ENCODE data around the gene ARHGEF39.

Gene ARHGEF39

DNA sequence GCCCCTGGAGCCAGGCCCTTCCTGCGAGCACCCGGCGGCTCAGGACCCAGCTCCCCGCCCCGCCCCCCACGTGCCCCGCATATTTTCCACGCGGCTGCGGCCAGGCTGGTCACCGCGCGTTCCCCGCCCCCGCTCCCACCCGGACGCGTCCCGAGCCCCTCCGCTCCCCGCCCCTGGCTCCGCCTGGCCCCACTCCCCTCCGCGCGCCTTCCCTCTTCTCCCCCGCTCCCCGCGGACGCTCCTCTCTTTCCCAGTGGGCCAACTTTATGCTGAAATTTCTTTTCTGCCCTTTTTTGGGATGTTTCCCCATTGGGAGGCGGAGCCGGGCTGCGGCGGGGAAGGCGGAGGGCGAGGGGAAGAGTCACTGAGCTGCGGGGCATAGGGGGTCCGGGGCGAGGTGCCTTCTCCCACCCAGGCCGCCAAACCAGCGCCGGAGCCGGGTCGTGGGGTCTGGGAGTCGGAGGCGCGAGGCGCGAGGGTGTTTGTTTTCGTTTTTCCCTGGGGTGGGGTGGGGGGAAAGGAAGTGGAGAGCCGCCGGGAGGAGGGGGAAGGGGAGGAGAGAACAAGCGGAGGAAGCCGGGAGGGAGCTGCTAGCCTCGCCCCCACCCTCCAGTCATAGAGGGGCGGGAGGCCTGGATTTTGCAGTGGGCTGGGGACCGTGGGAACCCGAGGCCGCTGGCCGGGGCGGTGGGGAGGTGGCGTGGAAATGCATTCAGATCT, 25.8 kb upstream of the ARHGEF39 start:
- peak; percentile 64 for DNase-seq (ENCODE audit: low read depth)
- H3K4me3 ChIP-seq (ENCODE audit: low read depth, low read length), result peak overlapping the region; percentile 49
- TF ChIP-seq POLR2A (IDR thresholded peaks at IDR 0.05; ENCODE audit: extremely low read depth, insufficient read length) (no peak), MYC (IDR thresholded peaks at IDR 0.05; ENCODE audit: low read depth, low read length) (no peak)
- TF ChIP-seq, protein P1, sequence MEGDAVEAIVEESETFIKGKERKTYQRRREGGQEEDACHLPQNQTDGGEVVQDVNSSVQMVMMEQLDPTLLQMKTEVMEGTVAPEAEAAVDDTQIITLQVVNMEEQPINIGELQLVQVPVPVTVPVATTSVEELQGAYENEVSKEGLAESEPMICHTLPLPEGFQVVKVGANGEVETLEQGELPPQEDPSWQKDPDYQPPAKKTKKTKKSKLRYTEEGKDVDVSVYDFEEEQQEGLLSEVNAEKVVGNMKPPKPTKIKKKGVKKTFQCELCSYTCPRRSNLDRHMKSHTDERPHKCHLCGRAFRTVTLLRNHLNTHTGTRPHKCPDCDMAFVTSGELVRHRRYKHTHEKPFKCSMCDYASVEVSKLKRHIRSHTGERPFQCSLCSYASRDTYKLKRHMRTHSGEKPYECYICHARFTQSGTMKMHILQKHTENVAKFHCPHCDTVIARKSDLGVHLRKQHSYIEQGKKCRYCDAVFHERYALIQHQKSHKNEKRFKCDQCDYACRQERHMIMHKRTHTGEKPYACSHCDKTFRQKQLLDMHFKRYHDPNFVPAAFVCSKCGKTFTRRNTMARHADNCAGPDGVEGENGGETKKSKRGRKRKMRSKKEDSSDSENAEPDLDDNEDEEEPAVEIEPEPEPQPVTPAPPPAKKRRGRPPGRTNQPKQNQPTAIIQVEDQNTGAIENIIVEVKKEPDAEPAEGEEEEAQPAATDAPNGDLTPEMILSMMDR (IDR thresholded peaks at IDR 0.05; ENCODE audit: low read depth, low read length), result no peak
- TF ChIP-seq, protein P2, sequence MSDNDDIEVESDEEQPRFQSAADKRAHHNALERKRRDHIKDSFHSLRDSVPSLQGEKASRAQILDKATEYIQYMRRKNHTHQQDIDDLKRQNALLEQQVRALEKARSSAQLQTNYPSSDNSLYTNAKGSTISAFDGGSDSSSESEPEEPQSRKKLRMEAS (IDR thresholded peaks at IDR 0.05; ENCODE audit: low read depth, low read length), result no peak

DNA sequence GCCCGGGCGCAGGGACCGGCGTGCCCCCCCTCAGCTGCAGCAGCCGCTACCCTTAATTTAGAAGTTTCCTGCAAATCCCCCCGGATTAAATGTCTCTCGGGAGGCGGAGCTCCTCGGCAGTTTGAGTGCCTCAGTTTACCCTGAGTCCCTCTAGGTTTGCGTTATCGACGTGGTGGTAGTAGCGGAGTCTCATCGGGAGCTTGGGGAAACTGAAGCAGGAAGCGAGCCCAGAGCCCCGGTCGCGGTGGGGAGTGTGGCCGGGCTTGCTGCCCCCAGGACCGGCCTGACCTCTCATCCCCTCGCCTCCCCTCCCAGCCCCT, 25.3 kb upstream of the ARHGEF39 start:
- peak; percentile 25 for DNase-seq (ENCODE audit: low read depth)
- no peak for TF ChIP-seq MYC (IDR thresholded peaks at IDR 0.05; ENCODE audit: low read depth, low read length)
- TF ChIP-seq, protein P2 (IDR thresholded peaks at IDR 0.05; ENCODE audit: low read depth, low read length), result no peak
- TF ChIP-seq, protein P1 (IDR thresholded peaks at IDR 0.05; ENCODE audit: low read depth, low read length), result no peak
- no peak for TF ChIP-seq POLR2A (IDR thresholded peaks at IDR 0.05; ENCODE audit: extremely low read depth, insufficient read length)
- H3K4me3 ChIP-seq (ENCODE audit: low read depth, low read length), result peak overlapping the region; percentile 44

DNA sequence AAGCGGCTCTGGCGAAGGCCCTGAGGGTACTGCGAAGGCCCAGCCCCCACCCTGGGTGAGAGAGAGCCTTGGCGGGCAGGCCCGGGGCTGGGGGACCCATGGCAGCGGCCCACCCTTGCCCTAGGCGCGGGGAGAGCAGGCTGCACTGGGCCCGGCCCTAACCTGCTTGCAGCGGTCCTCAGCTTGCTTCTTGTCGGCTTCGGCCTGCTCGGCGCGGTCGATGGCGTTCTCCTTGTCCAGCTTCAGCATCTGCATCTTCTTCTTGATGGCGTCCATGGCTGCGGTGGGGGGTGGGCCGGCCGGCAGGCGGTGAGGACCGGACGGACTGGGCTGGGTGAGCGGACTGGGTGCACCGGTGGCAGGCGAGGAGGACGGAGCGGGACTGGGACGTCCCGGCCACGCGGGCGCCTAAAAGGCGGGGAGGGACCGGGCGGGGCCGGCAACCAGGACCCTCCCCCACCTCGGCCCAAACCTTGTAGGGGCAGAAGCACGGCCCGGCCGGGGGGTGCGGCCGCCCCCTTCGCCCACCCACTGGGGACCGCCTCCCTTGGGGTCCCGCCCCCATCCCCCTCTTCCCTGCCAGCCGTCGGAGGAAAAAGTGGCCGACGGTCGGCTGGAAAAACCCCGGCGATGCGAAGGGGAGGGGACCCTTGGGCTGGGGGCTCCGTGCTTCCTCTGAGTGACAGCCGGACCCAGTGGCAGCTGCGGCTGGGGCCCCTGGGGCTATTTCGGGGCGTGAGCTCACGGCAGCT, 24.7 kb upstream of the ARHGEF39 start, which contains the start of gene TPM2:
TPM2 (minus strand) TSS at position 384 of the 752 bp plus-strand sequence; CDS start at position 276, 108 bp downstream.
- DNase-seq (ENCODE audit: low read depth), result no peak
- no peak for TF ChIP-seq MYC (IDR thresholded peaks at IDR 0.05; ENCODE audit: low read depth, low read length)
- no peak for TF ChIP-seq POLR2A (IDR thresholded peaks at IDR 0.05; ENCODE audit: extremely low read depth, insufficient read length)
- TF ChIP-seq, protein P2 (IDR thresholded peaks at IDR 0.05; ENCODE audit: low read depth, low read length), result no peak
- TF ChIP-seq, protein P1 (IDR thresholded peaks at IDR 0.05; ENCODE audit: low read depth, low read length), result no peak

DNA sequence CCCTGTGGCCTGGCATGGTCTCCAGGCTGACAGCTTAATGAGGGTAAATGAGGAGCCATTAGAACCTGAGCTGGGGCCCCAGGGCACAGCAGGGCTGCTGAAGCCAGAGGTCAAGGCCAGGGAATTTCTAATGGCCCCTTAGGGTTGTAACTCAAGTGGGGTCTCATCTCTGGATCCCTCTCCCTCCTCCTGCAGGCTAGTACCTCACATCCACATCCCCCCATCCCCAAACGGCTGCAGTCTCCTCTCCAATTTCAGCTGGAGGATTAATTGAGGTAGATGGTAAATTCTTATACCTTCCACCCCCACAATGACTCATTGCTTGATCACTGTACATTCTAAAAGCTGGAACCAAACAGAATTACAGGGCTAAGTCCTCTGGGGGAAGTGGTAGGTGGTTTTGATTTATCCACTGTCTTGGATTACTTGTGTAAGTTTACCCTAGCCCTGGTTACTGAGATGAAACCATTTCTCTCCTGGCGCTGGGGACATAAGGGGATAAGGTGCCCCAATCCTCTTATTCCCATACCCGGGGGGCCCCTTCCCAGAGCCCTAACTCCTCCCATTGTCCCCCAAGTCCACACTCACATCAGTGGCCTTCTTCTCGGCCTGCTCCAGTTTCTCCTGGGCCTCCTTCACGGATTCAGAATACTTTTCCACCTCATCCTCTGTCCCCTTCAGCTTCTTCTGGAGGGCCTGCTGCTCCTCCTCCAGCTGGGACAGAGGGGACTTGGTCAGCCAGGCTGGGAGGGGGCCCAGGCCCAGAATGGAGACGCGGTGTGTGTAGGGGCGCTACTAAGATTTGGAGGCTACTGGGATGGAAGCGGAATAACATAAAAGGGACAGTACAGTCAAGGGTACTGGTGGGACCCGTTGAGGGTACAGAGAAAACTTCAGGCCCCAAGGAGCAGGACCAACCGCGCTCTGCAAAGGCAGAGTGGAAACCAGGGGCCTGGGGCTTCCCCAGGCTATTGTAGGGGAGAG, 23.9 kb upstream of the ARHGEF39 start:
- peak; percentile 51 for DNase-seq (ENCODE audit: low read depth)
- TF ChIP-seq, protein P2 (IDR thresholded peaks at IDR 0.05; ENCODE audit: low read depth, low read length), result no peak
- TF ChIP-seq, protein P1 (IDR thresholded peaks at IDR 0.05; ENCODE audit: low read depth, low read length), result no peak
- TF ChIP-seq POLR2A (IDR thresholded peaks at IDR 0.05; ENCODE audit: extremely low read depth, insufficient read length) (no peak), MYC (IDR thresholded peaks at IDR 0.05; ENCODE audit: low read depth, low read length) (no peak)
- no peak overlapping the region for H3K4me3 ChIP-seq (ENCODE audit: low read depth, low read length)

More for the DNA sequence above, 24.7 kb upstream of the ARHGEF39 start, which contains the start of gene TPM2:
- peak within 1 kb of the TSS; percentile 49 for H3K4me3 ChIP-seq (ENCODE audit: low read depth, low read length)

DNA sequence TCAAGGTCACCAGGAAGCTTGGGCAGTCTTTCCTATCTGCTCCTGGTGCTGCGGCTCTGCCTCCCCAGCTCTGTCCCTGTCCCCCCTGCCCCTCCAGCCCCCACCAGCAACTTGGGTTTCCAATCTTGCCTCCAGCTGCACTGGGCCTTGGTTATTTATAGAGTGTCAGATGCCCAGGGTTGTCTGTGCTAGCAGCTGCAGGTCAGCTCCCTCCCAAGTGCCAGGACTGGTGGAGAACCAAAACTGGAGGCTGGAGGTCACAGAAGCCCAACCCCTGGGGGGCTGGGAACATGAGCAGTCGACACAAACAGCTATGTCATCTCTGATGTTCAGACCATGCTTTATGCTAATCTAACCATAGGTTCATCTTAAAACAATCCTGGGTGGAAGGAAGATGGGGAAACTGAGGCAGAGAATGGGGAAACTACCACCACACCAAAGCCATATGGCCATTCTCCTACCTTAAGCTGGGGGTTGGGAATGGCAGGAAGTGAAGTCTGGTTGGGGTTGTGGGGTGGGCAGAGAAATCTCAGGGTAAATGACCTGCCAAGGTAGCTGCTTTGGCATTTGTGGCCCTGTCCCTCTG, 23.1 kb upstream of the ARHGEF39 start:
- no peak overlapping the region for H3K4me3 ChIP-seq (ENCODE audit: low read depth, low read length)
- DNase-seq (ENCODE audit: low read depth), result no peak
- TF ChIP-seq, protein P1 (IDR thresholded peaks at IDR 0.05; ENCODE audit: low read depth, low read length), result no peak
- no peak for TF ChIP-seq POLR2A (IDR thresholded peaks at IDR 0.05; ENCODE audit: extremely low read depth, insufficient read length)
- TF ChIP-seq, protein P2 (IDR thresholded peaks at IDR 0.05; ENCODE audit: low read depth, low read length), result no peak
- no peak for TF ChIP-seq MYC (IDR thresholded peaks at IDR 0.05; ENCODE audit: low read depth, low read length)
